ACC112 (cell line): ENCODE results near the gene STX5.
A peak's percentile ranks its signal among the peaks of the same experiment; 100 is the strongest.

Experiments
- H2AFZ ChIP-seq: fragments of 200-600 bp; sonication (generic); one replicate; pipeline ENCODE4 v1.6.0; 2017; ENCODE audit warnings: antibody characterized with exemption, low read length; ENCODE audit not compliant: unreplicated experiment
- H3K27ac ChIP-seq: fragments of 200-600 bp; sonication (generic); 2 replicates; pipeline ENCODE4 v1.5.1; 2014; ENCODE audit warnings: low read depth, mild to moderate bottlenecking, antibody characterized with exemption, low read length, moderate library complexity
- H3K27me3 ChIP-seq: fragments of 200-600 bp; sonication (generic); 2 replicates; pipeline ENCODE4 v1.6.1; 2014; ENCODE audit warnings: mild to moderate bottlenecking, antibody characterized with exemption, low read length, moderate library complexity, mixed read lengths; ENCODE audit not compliant: insufficient read depth
- H3K36me3 ChIP-seq: fragments of 200-600 bp; sonication (generic); 2 replicates; pipeline ENCODE4 v1.6.1; 2016; ENCODE audit warnings: mild to moderate bottlenecking, antibody characterized with exemption, low read length, moderate library complexity, mixed read lengths; ENCODE audit not compliant: insufficient read depth
- H3K4me1 ChIP-seq: fragments of 200-600 bp; sonication (generic); one replicate; pipeline ENCODE4 v1.6.1; 2016; ENCODE audit warnings: low read length, mixed read lengths; ENCODE audit not compliant: insufficient read depth, unreplicated experiment, control insufficient read depth
- H3K4me3 ChIP-seq: fragments of 200-600 bp; sonication (generic); 2 replicates; pipeline ENCODE4 v1.5.1; 2014; ENCODE audit warnings: mild to moderate bottlenecking, low read depth, low read length
- H3K79me2 ChIP-seq: fragments of 200-600 bp; sonication (generic); one replicate; pipeline ENCODE4 v1.6.0; 2016; ENCODE audit warnings: low read length; ENCODE audit not compliant: control insufficient read depth, unreplicated experiment, insufficient read depth

Gene STX5

GRCh38 chr11:62796281-62796680 is 35.6 kb downstream of the STX5 start:
- Histone ChIP-seq H3K36me3 (peaks cover 13% of the 10 kb centered on the region), H3K79me2 (no peaks in the 10 kb centered on the region), H3K27ac (no peak overlapping the region)

GRCh38 chr11:62794201-62794775 is 37.6 kb downstream of the STX5 start:
- peak overlapping the region; percentile 33; the same call in 1 of the 2 replicates for H3K27ac ChIP-seq
- no peak overlapping the region for H3K4me3 ChIP-seq
- peaks cover 18% of the 10 kb centered on the region for H3K79me2 ChIP-seq
- peaks cover 6% of the 10 kb centered on the region for H3K36me3 ChIP-seq
- no peaks in the 10 kb centered on the region for H3K27me3 ChIP-seq
- H3K4me1 ChIP-seq = peaks cover 18% of the 10 kb centered on the region
- H2AFZ ChIP-seq = no peak overlapping the region

More at GRCh38 chr11:62796281-62796680, 35.6 kb downstream of the STX5 start:
- Histone ChIP-seq H3K4me3 (no peak overlapping the region), H3K27me3 (no peaks in the 10 kb centered on the region), H3K4me1 (peaks cover 7% of the 10 kb centered on the region), H2AFZ (no peak overlapping the region)

- no peaks in the 10 kb centered on the region for H3K27me3 ChIP-seq
- peak overlapping the region; percentile 51 for H2AFZ ChIP-seq
- H3K4me3 ChIP-seq = peak overlapping the region; percentile 86
- H3K36me3 ChIP-seq = peaks cover 6% of the 10 kb centered on the region
- peaks cover 33% of the 10 kb centered on the region for H3K79me2 ChIP-seq
- peak overlapping the region; percentile 45 for H3K27ac ChIP-seq
- H3K4me1 ChIP-seq = peaks cover 20% of the 10 kb centered on the region
These were observed 39.7 kb downstream of the STX5 start for GRCh38 chr11:62792202-62792575.

DNA sequence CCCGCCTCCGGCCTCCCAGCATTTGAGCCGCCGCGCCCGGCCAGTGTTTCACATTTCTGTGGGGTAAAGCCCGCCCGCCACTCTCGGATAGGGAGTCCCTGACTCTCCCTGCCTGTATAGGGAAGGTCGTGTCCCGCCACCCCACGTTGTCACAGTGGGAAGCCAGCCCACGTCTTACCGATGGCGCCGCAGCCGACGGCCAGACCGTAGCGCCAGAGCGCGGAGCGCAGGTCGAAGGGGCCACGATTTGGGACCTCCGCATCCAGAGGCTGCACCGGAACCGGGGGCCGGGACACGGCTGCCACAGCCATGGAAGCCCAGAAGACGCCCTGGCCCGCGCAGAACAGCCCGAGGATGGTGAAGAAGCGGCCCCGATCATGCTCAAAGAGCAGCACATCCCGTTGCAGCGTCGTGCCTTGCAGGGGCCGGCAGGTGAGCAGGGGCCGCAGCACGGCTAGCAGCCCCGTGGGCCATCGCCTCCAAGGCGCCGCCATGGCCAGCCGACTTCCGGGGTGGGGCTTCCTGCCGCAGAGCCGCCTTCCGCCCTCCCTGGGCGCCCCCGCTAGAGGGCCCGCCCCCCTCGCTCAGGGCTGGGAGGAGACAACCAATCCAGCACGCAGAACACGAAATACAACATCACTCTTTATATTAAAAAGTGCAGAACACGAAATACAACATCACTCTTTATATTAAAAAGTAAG is 40.2 kb downstream of the STX5 start, which contains the start of gene TMEM223:
TSS of gene TMEM223 (minus strand) at position 506 of the 701 bp plus-strand sequence. CDS start at position 494, 12 bp downstream.
- no peaks in the 10 kb centered on the region for H3K27me3 ChIP-seq
- H2AFZ ChIP-seq = peak within 1 kb of the TSS; percentile 51
- H3K27ac ChIP-seq = peak within 1 kb of the TSS; percentile 45
- peaks cover 6% of the 10 kb centered on the region for H3K36me3 ChIP-seq
- peaks cover 20% of the 10 kb centered on the region for H3K4me1 ChIP-seq
- H3K4me3 ChIP-seq = peak within 1 kb of the TSS; percentile 86
- H3K79me2 ChIP-seq = peaks cover 33% of the 10 kb centered on the region

DNA sequence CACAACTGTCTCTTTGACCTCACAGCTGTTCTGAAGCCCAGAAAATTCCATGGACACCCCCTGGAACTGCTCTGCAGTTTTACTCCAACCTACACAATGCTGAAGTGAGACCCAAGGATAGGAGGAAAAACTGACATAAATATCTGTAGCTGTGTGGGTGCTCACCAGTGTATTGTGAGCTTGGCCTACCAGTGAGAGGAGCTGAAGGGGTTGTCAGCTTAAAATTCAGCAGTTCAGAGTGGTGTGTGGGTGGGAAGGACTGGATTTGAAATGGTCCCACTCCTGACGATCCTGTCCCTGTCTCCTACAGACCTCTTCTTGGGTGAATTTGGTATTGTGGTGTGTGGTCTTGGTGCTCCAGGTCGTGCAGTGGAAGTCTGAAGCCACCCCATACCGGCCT is 42.3 kb downstream of the STX5 start:
- Histone ChIP-seq H3K4me1 (peaks cover 28% of the 10 kb centered on the region), H2AFZ (no peak overlapping the region), H3K4me3 (no peak overlapping the region; the same call in 1 of the 2 replicates), H3K27ac (no peak overlapping the region), H3K36me3 (peaks cover 6% of the 10 kb centered on the region), H3K79me2 (peaks cover 37% of the 10 kb centered on the region), H3K27me3 (no peaks in the 10 kb centered on the region)

DNA sequence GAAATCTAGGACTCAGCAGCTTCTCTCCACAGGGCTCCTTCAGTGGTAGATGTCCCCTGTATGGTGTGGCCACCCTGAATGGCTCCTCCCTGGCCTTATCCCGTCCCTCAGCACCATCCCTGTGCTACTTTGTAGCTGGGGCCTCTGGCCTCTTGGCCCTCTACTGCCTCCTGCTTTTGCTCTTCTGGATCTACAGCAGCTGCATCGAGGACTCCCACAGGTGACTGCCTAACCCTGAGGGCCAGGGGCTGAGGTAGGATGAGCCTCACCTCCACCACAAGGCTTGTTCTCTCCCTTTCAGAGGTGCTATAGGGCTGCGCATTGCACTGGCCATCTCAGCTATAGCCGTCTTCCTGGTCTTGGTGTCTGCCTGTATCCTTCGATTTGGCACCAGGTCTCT is 42.9 kb downstream of the STX5 start:
- H3K4me1 ChIP-seq = peaks cover 28% of the 10 kb centered on the region
- H3K79me2 ChIP-seq = peaks cover 37% of the 10 kb centered on the region
- H3K4me3 ChIP-seq = no peak overlapping the region; the same call in 1 of the 2 replicates
- H3K27me3 ChIP-seq = no peaks in the 10 kb centered on the region
- no peak overlapping the region for H2AFZ ChIP-seq
- H3K36me3 ChIP-seq = no peaks in the 10 kb centered on the region; the same call in 1 of the 2 replicates
- H3K27ac ChIP-seq = no peak overlapping the region

DNA sequence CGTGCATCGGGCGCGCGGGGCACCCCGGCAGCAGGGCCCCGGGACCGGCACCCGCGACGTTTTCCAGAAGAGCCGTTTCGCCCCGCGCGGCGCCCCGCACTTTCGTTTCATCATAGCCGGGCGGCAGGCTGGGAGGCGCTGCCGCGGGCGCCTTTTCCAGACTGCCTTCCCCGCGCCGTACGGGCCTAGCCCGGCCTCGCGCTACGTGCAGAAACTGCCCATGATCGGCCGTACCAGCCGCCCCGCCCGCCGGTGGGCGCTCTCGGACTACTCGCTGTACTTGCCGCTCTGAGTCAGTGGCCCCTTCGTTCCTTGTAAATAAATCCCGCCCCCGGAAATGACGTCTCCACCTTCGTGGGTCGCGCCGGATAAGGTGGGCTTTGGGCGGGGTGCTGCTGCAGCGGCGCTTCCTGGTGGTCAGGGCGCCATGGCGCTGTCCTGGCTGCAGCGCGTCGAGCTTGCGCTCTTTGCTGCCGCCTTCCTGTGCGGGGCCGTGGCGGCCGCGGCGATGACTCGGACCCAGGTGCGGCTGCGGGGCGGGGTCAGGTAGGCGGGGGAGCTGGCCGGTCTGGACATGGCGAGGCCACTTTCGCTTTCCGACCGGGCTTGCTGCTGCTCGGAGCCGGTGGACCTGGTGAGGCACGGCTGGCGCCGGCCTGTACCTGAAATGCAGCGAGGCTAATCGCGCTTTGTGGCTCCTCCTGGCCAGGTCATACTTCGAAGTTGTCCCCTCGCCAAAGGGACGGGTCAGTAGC is 44.7 kb downstream of the STX5 start, which contains the start of gene TMEM179B:
TSS of gene TMEM179B (plus strand) at position 398 of the 755 bp plus-strand sequence. CDS start at position 428, 30 bp downstream.
- peaks cover 37% of the 10 kb centered on the region for H3K79me2 ChIP-seq
- H2AFZ ChIP-seq = peak within 1 kb of the TSS; percentile 88
- peak within 1 kb of the TSS; percentile 74 for H3K27ac ChIP-seq
- H3K36me3 ChIP-seq = no peaks in the 10 kb centered on the region
- H3K4me3 ChIP-seq = peak within 1 kb of the TSS; percentile 87
- H3K4me1 ChIP-seq = peaks cover 23% of the 10 kb centered on the region
- no peaks in the 10 kb centered on the region for H3K27me3 ChIP-seq

DNA sequence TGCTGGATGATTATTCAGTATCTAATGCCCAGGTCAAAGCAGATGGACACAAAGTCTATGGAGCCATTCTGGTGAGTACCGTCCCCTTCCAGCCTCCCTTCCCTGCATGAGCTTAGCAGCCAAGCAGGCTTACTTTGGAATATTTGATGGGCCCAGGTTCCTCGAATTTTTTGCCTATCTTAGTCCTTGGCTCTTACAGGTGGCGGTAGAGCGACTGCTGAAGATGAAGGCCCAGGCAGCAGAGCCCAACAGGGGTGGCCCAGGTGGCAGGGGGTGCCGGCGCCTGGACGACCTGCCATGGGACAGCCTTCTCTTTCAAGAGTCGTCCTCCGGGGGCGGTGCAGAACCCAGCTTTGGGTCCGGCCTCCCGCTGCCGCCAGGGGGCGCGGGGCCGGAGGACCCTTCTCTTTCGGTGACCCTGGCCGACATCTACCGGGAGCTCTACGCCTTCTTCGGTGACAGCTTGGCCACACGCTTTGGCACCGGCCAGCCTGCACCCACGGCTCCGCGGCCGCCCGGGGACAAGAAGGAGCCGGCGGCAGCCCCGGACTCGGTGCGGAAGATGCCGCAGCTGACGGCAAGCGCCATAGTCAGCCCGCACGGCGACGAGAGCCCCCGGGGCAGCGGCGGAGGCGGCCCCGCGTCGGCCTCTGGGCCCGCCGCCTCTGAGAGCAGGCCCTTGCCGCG is 45.4 kb downstream of the STX5 start:
- Histone ChIP-seq H3K4me3 (peak overlapping the region; percentile 87), H3K27ac (peak overlapping the region; percentile 74), H3K27me3 (no peaks in the 10 kb centered on the region), H2AFZ (peak overlapping the region; percentile 88), H3K36me3 (no peaks in the 10 kb centered on the region), H3K79me2 (peaks cover 37% of the 10 kb centered on the region), H3K4me1 (peaks cover 21% of the 10 kb centered on the region)

DNA sequence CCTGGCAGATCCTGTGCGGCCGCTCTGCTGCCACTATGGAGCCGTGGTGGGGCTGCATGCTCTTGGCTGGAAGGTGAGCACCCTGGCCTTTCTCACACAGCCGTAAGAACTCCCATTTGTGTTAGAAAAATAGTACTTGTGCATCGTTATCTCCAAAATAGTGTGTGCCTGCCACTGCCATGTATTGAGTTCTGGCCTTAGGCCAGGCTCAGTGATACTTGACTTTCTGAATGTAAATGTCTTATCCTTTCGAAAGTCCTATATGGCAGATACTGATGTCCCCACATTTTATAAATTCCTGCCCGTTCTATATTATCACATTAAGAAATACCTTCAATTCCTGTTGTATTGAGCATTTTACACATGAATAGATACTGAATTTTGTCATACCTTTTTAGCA is 49.1 kb downstream of the STX5 start:
- no peaks in the 10 kb centered on the region for H3K36me3 ChIP-seq
- no peak overlapping the region for H2AFZ ChIP-seq
- no peak overlapping the region for H3K4me3 ChIP-seq
- no peak overlapping the region for H3K27ac ChIP-seq
- no peaks in the 10 kb centered on the region for H3K27me3 ChIP-seq
- H3K79me2 ChIP-seq = peaks cover 7% of the 10 kb centered on the region
- H3K4me1 ChIP-seq = peaks cover 7% of the 10 kb centered on the region

DNA sequence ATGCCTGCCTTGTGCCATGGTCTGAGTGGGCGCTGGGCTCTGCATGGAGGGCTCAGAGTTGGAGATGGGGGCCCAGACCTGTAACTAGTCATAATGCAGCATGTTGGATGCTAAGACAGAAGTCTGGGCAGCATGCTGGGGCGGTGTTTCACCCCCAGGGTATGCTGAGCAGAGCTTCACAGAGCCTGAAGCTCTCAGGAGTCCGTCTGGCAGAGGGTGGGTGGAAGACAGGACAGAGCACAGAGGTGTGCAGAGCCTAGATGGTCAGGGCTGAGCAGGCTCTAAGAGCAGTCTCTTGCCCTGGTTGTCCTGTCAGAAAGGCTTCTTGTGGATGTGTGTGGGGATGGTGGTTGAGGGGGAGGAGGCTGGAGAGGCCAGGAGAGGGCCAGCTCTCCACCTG is 53.4 kb downstream of the STX5 start:
- Histone ChIP-seq H3K4me3 (no peak overlapping the region), H3K4me1 (no peaks in the 10 kb centered on the region), H3K79me2 (no peaks in the 10 kb centered on the region), H3K27me3 (no peaks in the 10 kb centered on the region), H3K27ac (no peak overlapping the region), H2AFZ (no peak overlapping the region), H3K36me3 (no peaks in the 10 kb centered on the region)
